A204.1 (cell line): ENCODE results near the gene ZNF609.
"Not testable (repeated sequence)": the region's sequence is repeated elsewhere in the genome, so short reads cannot be mapped to it uniquely, and the experiment has no call there.

Experiments used
- FAIRE-seq: peaks from 2 replicates; lab custom pipeline; 2012; peaks lifted over from hg19 to GRCh38; lab: Jason Lieb, UNC

Gene ZNF609

GRCh38 chr15:64623347-64623996 lies 163.1 kb downstream of the ZNF609 start:
- FAIRE-seq: no peak

GRCh38 chr15:64624242-64624641 lies 163.9 kb downstream of the ZNF609 start:
- FAIRE-seq: no peak

GRCh38 chr15:64629063-64629462 lies 168.7 kb downstream of the ZNF609 start:
- FAIRE-seq: no peak

GRCh38 chr15:64630396-64631107 lies 170.2 kb downstream of the ZNF609 start:
- FAIRE-seq: no peak

- not testable (repeated sequence) for FAIRE-seq
Measured at GRCh38 chr15:64632639-64633038, 172.3 kb downstream of the ZNF609 start.

GRCh38 chr15:64633332-64633731 lies 173.0 kb downstream of the ZNF609 start:
- no peak for FAIRE-seq

GRCh38 chr15:64634027-64634426 lies 173.6 kb downstream of the ZNF609 start:
- no peak for FAIRE-seq

GRCh38 chr15:64634576-64635498 lies 174.5 kb downstream of the ZNF609 start:
- FAIRE-seq: no peak

GRCh38 chr15:64635499-64636495 lies 175.4 kb downstream of the ZNF609 start:
- no peak for FAIRE-seq

GRCh38 chr15:64636556-64636955 lies 176.2 kb downstream of the ZNF609 start:
- FAIRE-seq: no peak

- FAIRE-seq: no peak
Measured at GRCh38 chr15:64637412-64637811, 177.0 kb downstream of the ZNF609 start.

GRCh38 chr15:64639744-64640143 lies 179.4 kb downstream of the ZNF609 start:
- FAIRE-seq: not testable (repeated sequence)

- FAIRE-seq: no peak
Measured at GRCh38 chr15:64640146-64640871, 179.9 kb downstream of the ZNF609 start.

- FAIRE-seq: no peak
Measured at GRCh38 chr15:64642875-64643274, 182.5 kb downstream of the ZNF609 start.

- FAIRE-seq: no peak
Measured at GRCh38 chr15:64643685-64644084, 183.3 kb downstream of the ZNF609 start.

- FAIRE-seq: not testable (repeated sequence)
Measured at GRCh38 chr15:64644811-64645210, 184.4 kb downstream of the ZNF609 start.

- FAIRE-seq: no peak
Measured at GRCh38 chr15:64645995-64646394, 185.6 kb downstream of the ZNF609 start.

- FAIRE-seq: peak; percentile 23
Measured at GRCh38 chr15:64647367-64647766, 187.0 kb downstream of the ZNF609 start.

- no peak for FAIRE-seq
Measured at GRCh38 chr15:64650552-64650951, 190.2 kb downstream of the ZNF609 start.

GRCh38 chr15:64651601-64652191 lies 191.3 kb downstream of the ZNF609 start:
- no peak for FAIRE-seq
